Fibroblast of pulmonary artery (primary cell): ENCODE results near the gene ELMO1.

Experiments
- DNase-seq: peaks from one replicate; pipeline ENCODE4 v3.0.0-alpha.2; 2010; ENCODE audit warnings: low read depth
- H3K4me3 ChIP-seq: replicated peaks from 2 replicates; pipeline ENCODE4 v1.5.1; 2011; ENCODE audit warnings: low read depth, mild to moderate bottlenecking, control low read depth, low read length, moderate library complexity
- CTCF ChIP-seq: IDR thresholded peaks from 2 replicates; pipeline ENCODE4 v1.5.1; 2011; ENCODE audit warnings: mild to moderate bottlenecking, control low read depth, low read length, inconsistent platforms; ENCODE audit errors: missing control alignments

The ELMO1 gene

GRCh38 chr7:37102518-37103137 lies 346.0 kb downstream of the ELMO1 start:
- DNase-seq, result no peak
- no peak overlapping the region for H3K4me3 ChIP-seq
- TF ChIP-seq CTCF, result no peak

- no peak overlapping the region for H3K4me3 ChIP-seq
- DNase-seq, result no peak
- no peak for TF ChIP-seq CTCF
These were observed 347.8 kb downstream of the ELMO1 start for GRCh38 chr7:37100735-37101331.

GRCh38 chr7:37098762-37099161 lies 349.9 kb downstream of the ELMO1 start:
- TF ChIP-seq CTCF, result no peak

GRCh38 chr7:37097983-37098382 lies 350.7 kb downstream of the ELMO1 start:
- H3K4me3 ChIP-seq, result no peak overlapping the region
- no peak for TF ChIP-seq CTCF
- no peak for DNase-seq

More at GRCh38 chr7:37098762-37099161, 349.9 kb downstream of the ELMO1 start:
- no peak for DNase-seq
- no peak overlapping the region for H3K4me3 ChIP-seq

- no peak for DNase-seq
- no peak overlapping the region for H3K4me3 ChIP-seq
- no peak for TF ChIP-seq CTCF
These were observed 351.4 kb downstream of the ELMO1 start for GRCh38 chr7:37097276-37097675.

- TF ChIP-seq CTCF, result no peak
These were observed 352.3 kb downstream of the ELMO1 start for GRCh38 chr7:37096341-37096740.

GRCh38 chr7:37095122-37095521 lies 353.5 kb downstream of the ELMO1 start:
- no peak overlapping the region for H3K4me3 ChIP-seq
- TF ChIP-seq CTCF, result no peak
- no peak for DNase-seq

More at GRCh38 chr7:37096341-37096740, 352.3 kb downstream of the ELMO1 start:
- no peak for DNase-seq
- H3K4me3 ChIP-seq, result no peak overlapping the region
